Esophagus (tissue), 2 donors: ENCODE measurements around the gene PPP1R13B. TPM values are rescaled to one million over a fixed set of nuclear protein-coding genes. Genes with fewer than 3 reads are reported as not detected.
"Not testable (repeated sequence)": the region's sequence is repeated elsewhere in the genome, so short reads cannot be mapped to it uniquely, and the experiment has no call there.

Experiments used
- H3K27ac ChIP-seq, 2 donors: one replicate each; pipeline ENCODE4 v1.5.1; 2013; ENCODE audit warnings: low read depth in 2 of 2, mild to moderate bottlenecking in 2 of 2, inconsistent platforms in 1 of 2, low read length in 1 of 2, moderate library complexity in 1 of 2
- H3K27me3 ChIP-seq, 2 donors: one replicate each; pipeline ENCODE4 v1.6.1; 2013; ENCODE audit warnings: low read length in 2 of 2, control low read depth in 1 of 2, mild to moderate bottlenecking in 1 of 2; ENCODE audit not compliant: insufficient read depth in 2 of 2, control insufficient read depth in 1 of 2
- H3K36me3 ChIP-seq, 2 donors: one replicate each; pipeline ENCODE4 v1.6.1; 2013; ENCODE audit warnings: low read length in 1 of 2; ENCODE audit not compliant: control insufficient read depth in 2 of 2, insufficient read depth in 2 of 2
- H3K4me1 ChIP-seq, 2 donors: one replicate each; pipeline ENCODE4 v1.6.1; 2013; ENCODE audit warnings: low read length in 1 of 2; ENCODE audit not compliant: control insufficient read depth in 2 of 2, insufficient read depth in 2 of 2
- H3K4me3 ChIP-seq, 2 donors: one replicate each; pipeline ENCODE4 v1.5.1; 2013; ENCODE audit warnings: low read length in 2 of 2, mild to moderate bottlenecking in 2 of 2, low read depth in 1 of 2, moderate library complexity in 1 of 2
- H3K9me3 ChIP-seq, 2 donors: one replicate each; pipeline ENCODE4 v1.6.1; 2013; ENCODE audit warnings: mild to moderate bottlenecking in 2 of 2, low read depth in 1 of 2, low read length in 1 of 2, moderate library complexity in 1 of 2; ENCODE audit not compliant: control insufficient read depth in 2 of 2, insufficient read depth in 1 of 2
- WGBS, 2 donors: extraction: QIAGEN DNeasy Blood & Tissue Kit; methylation state at CpG; one replicate each; pipeline ENCODE4 v1.1.7; 2013; 5-methylcytosine and 5-hydroxymethylcytosine counted together
- polyA plus RNA-seq, 2 donors: library from polyadenylated mRNA; stranded (reverse); fragments of 200-250 nt; gene quantifications; one replicate each; pipeline ENCODE4 v1.2.3, GENCODE V29; 2013
- donor health status: healthy with polysubstance abuse.
- donor health status: Bipolar disorder and iron deficiency.

Gene PPP1R13B
- polyA plus RNA-seq, 2 donors: 16.4 to 28.4 TPM

GRCh38 chr14:103854017-103854808 lies 6.8 kb upstream of the PPP1R13B start:
- H3K9me3 ChIP-seq: no peaks in the 10 kb centered on the region
- H3K27me3 ChIP-seq: no peaks in the 10 kb centered on the region
- no peaks in the 10 kb centered on the region for H3K36me3 ChIP-seq
- peak overlapping the region; percentile 55 to 75 for H3K27ac ChIP-seq
- 81 to 88% methylated on average over 13 of the region's 13 CpGs for WGBS, 2 donors
- H3K4me3 ChIP-seq: no peak overlapping the region
- peaks cover 0 to 16% of the 10 kb centered on the region in 2 donors for H3K4me1 ChIP-seq

- Histone ChIP-seq H3K4me3 (no peak overlapping the region), H3K36me3 (no peaks in the 10 kb centered on the region), H3K9me3 (no peaks in the 10 kb centered on the region), H3K4me1 (peaks cover 0 to 4% of the 10 kb centered on the region in 2 donors), H3K27me3 (no peaks in the 10 kb centered on the region), H3K27ac (peak overlapping the region; percentile 88 to 90)
- 78 to 84% methylated on average over 13 of the region's 13 CpGs for WGBS, 2 donors
These were observed 1.9 kb upstream of the PPP1R13B start for GRCh38 chr14:103849151-103849886.

- peak overlapping the region; percentile 69 to 87 for H3K4me3 ChIP-seq
- peaks cover 0 to 4% of the 10 kb centered on the region in 2 donors for H3K4me1 ChIP-seq
- peak overlapping the region; percentile 88 to 90 for H3K27ac ChIP-seq
- no peaks in the 10 kb centered on the region for H3K9me3 ChIP-seq
- H3K27me3 ChIP-seq: no peaks in the 10 kb centered on the region
- whole genome bisulfite sequencing, 2 donors: 16 to 21% methylated on average over 57 of the region's 57 CpGs
- H3K36me3 ChIP-seq: no peaks in the 10 kb centered on the region
These were observed 1.1 kb upstream of the PPP1R13B start for GRCh38 chr14:103848175-103849077.

GRCh38 chr14:103846543-103847450 lies 578 bp downstream of the PPP1R13B start:
- Histone ChIP-seq H3K9me3 (no peaks in the 10 kb centered on the region), H3K27ac (peak overlapping the region; percentile 87 to 94), H3K27me3 (no peaks in the 10 kb centered on the region), H3K4me1 (peaks cover 0 to 4% of the 10 kb centered on the region in 2 donors), H3K36me3 (no peaks in the 10 kb centered on the region), H3K4me3 (peak overlapping the region; percentile 69 to 85)
- WGBS, 2 donors: 1% methylated on average over 55 to 94 of the region's 95 CpGs

- no peak overlapping the region for H3K27ac ChIP-seq
- peak overlapping the region in 1 of 2 donors; percentile 69 for H3K4me3 ChIP-seq
- peaks cover 0 to 4% of the 10 kb centered on the region in 2 donors for H3K4me1 ChIP-seq
- no peaks in the 10 kb centered on the region for H3K27me3 ChIP-seq
- H3K36me3 ChIP-seq: no peaks in the 10 kb centered on the region
- 25 to 28% methylated on average over 8 of the region's 8 CpGs for WGBS, 2 donors
- no peaks in the 10 kb centered on the region for H3K9me3 ChIP-seq
These were observed 1.3 kb downstream of the PPP1R13B start for GRCh38 chr14:103846097-103846496.

- Histone ChIP-seq H3K4me3 (no peak overlapping the region), H3K27me3 (no peaks in the 10 kb centered on the region), H3K9me3 (no peaks in the 10 kb centered on the region), H3K4me1 (peaks cover 0 to 4% of the 10 kb centered on the region in 2 donors), H3K27ac (no peak overlapping the region), H3K36me3 (no peaks in the 10 kb centered on the region)
- 47 to 50% methylated on average over 5 of the region's 5 CpGs for WGBS, 2 donors
These were observed 2.0 kb downstream of the PPP1R13B start for GRCh38 chr14:103845327-103845726.

GRCh38 chr14:103841265-103841664 lies 6.1 kb downstream of the PPP1R13B start:
- H3K27me3 ChIP-seq, H3K4me1 ChIP-seq: not testable (repeated sequence)
- WGBS, 2 donors: 88 to 94% methylated on average over 12 of the region's 12 CpGs

GRCh38 chr14:103840014-103840413 lies 7.4 kb downstream of the PPP1R13B start:
- H3K4me3 ChIP-seq: no peak overlapping the region
- no peaks in the 10 kb centered on the region for H3K9me3 ChIP-seq
- no peak overlapping the region for H3K27ac ChIP-seq
- peaks cover 0 to 2% of the 10 kb centered on the region in 2 donors for H3K4me1 ChIP-seq
- 54 to 65% methylated on average over 2 of the region's 2 CpGs for WGBS, 2 donors
- H3K27me3 ChIP-seq: no peaks in the 10 kb centered on the region
- no peaks in the 10 kb centered on the region for H3K36me3 ChIP-seq

More at GRCh38 chr14:103841265-103841664, 6.1 kb downstream of the PPP1R13B start:
- H3K9me3 ChIP-seq, H3K36me3 ChIP-seq, H3K27ac ChIP-seq, H3K4me3 ChIP-seq: not testable (repeated sequence)
